ELF-1 (cell line): ENCODE measurements around the gene MARCKS.

Experiments used
- DNase-seq: peaks from one replicate; pipeline ENCODE4 v3.0.0-alpha.2; 2016; ENCODE audit warnings: low read depth, low spot score

MARCKS gene

GRCh38 chr6:113853252-113853651 is 3.9 kb upstream of the MARCKS start:
- no peak for DNase-seq

GRCh38 chr6:113854531-113855499 is 2.3 kb upstream of the MARCKS start:
- DNase-seq, result peak; percentile 73

- DNase-seq, result peak; percentile 53
These were observed 1.4 kb upstream of the MARCKS start for GRCh38 chr6:113855500-113856374.

GRCh38 chr6:113856375-113856624 is 845 bp upstream of the MARCKS start:
- DNase-seq, result no peak

GRCh38 chr6:113857556-113858479 is 673 bp downstream of the MARCKS start:
- DNase-seq, result no peak

- DNase-seq, result peak; percentile 98
These were observed 1.6 kb downstream of the MARCKS start for GRCh38 chr6:113858480-113859348.

GRCh38 chr6:113859349-113860180 is 2.4 kb downstream of the MARCKS start:
- DNase-seq, result peak; percentile 58

GRCh38 chr6:113860181-113860955 is 3.2 kb downstream of the MARCKS start:
- DNase-seq, result no peak

GRCh38 chr6:113862112-113862511 is 5.0 kb downstream of the MARCKS start:
- no peak for DNase-seq

- DNase-seq, result no peak
These were observed 13.8 kb downstream of the MARCKS start for GRCh38 chr6:113870917-113871316.

- DNase-seq, result no peak
These were observed 14.8 kb downstream of the MARCKS start for GRCh38 chr6:113871975-113872374.

GRCh38 chr6:113873043-113873667 is 16.0 kb downstream of the MARCKS start:
- DNase-seq, result no peak

- DNase-seq, result no peak
These were observed 18.3 kb downstream of the MARCKS start for GRCh38 chr6:113875470-113875869.

GRCh38 chr6:113876695-113877094 is 19.6 kb downstream of the MARCKS start:
- DNase-seq, result no peak

- peak; percentile 67 for DNase-seq
These were observed 22.3 kb downstream of the MARCKS start for GRCh38 chr6:113879186-113880096.

GRCh38 chr6:113881478-113881980 is 24.4 kb downstream of the MARCKS start:
- DNase-seq, result no peak
